ENCODE results near the gene RUFY3.

RUFY3 gene

DNA sequence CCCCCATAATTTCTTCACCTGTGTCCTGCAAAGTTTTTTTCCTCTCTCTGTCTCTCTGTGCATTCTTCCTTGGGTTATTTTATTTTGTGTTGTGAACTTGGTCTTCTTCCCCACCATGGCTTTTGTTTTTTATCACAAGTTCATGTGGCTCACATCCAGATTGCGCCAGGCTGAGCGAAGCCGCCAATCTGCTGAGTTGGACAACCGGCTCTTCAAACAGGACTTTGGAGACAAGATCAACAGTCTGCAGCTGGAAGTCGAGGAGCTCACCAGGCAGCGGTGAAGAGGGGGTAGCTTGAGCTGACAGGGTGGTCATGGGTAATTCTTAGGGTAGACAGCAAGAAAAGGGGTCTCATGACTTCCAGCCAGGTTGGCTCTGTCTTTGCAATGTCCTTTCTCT is 71.9 kb downstream of the RUFY3 start:
- H2BK5ac ChIP-seq (ENCODE audit: low read depth, low read length, poor library complexity) = no peak overlapping the region
- no peak overlapping the region for H3K14ac ChIP-seq (ENCODE audit: low read length)
- no peaks in the 10 kb centered on the region for H3K27me3 ChIP-seq (ENCODE audit: insufficient read depth, low read length)
- no peaks in the 10 kb centered on the region for H3K4me1 ChIP-seq (ENCODE audit: control insufficient read depth in 1 of 2, insufficient read depth in 2 of 2, low read length in 2 of 2)
- WGBS (ENCODE audit: extremely low coverage, insufficient coverage, insufficient read length) = no CpG with 5 or more reads among the region's 6 CpGs
- no peak for DNase-seq
- no peak overlapping the region for H3K4me2 ChIP-seq (ENCODE audit: low read length)
- H2AFZ ChIP-seq (ENCODE audit: insufficient read depth, low read length, poor library complexity) = no peak overlapping the region
- H4K12ac ChIP-seq (ENCODE audit: low read depth, low read length) = no peak overlapping the region
- no peak overlapping the region for H2BK120ac ChIP-seq (ENCODE audit: insufficient read depth, low read length, poor library complexity)
- no peaks in the 10 kb centered on the region for H3K79me2 ChIP-seq (ENCODE audit: control insufficient read depth, insufficient read depth, low read length, poor library complexity)
- no peak overlapping the region for H3K4me3 ChIP-seq (ENCODE audit: low read depth, low read length)
- no peaks in the 10 kb centered on the region for H3K79me1 ChIP-seq (ENCODE audit: low read length)
- no peak overlapping the region for H3K23ac ChIP-seq (ENCODE audit: low read length)
- no peak overlapping the region for H2BK12ac ChIP-seq (ENCODE audit: low read length)
- H3K9me3 ChIP-seq (ENCODE audit: insufficient read depth, low read depth, low read length) = no peaks in the 10 kb centered on the region
- H3K18ac ChIP-seq (ENCODE audit: low read length) = no peak overlapping the region
- no peak overlapping the region for H2AK5ac ChIP-seq (ENCODE audit: low read length)
- no peak overlapping the region for H3K27ac ChIP-seq (ENCODE audit: low read depth, low read length)
- H3K4ac ChIP-seq (ENCODE audit: low read depth, low read length) = no peak overlapping the region
- H3K36me3 ChIP-seq (ENCODE audit: control insufficient read depth in 1 of 2, insufficient read depth in 2 of 2, low read length in 2 of 2) = peaks cover 12 to 23% of the 10 kb centered on the region in 2 experiments
- H3K9ac ChIP-seq (ENCODE audit: low read length) = no peak overlapping the region
- no peak overlapping the region for H4K8ac ChIP-seq (ENCODE audit: low read depth, low read length)
- H4K91ac ChIP-seq (ENCODE audit: low read depth, low read length) = no peak overlapping the region

DNA sequence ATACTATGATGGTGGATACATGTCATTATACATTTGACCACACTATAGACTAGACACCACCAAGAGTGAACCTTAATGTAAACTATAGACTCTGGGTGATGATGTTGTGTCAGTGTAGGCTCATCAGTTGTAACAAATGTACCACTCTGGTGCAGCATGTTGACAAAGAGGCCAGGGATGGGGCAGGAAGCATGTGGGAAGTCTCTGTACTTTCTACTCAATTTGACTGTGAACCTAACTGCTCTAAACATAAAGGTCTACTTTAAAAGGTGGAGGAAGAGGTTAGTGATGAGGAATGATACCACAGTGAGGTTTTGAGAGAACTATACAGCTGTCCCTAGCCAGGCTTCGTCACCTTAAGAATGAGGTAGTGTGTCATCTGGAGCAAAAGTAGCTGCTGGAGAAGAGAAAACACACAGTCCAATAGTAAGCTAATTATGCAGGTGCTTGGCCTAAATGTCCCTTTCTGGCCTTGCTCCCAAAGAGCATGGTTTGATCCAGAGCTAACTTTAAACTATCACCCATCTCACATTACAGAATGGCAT is 79.6 kb downstream of the RUFY3 start:
- Histone ChIP-seq H3K4ac (ENCODE audit: low read depth, low read length) (no peak overlapping the region), H2BK5ac (ENCODE audit: low read depth, low read length, poor library complexity) (no peak overlapping the region), H3K18ac (ENCODE audit: low read length) (no peak overlapping the region), H3K4me2 (ENCODE audit: low read length) (no peak overlapping the region), H3K9me3 (ENCODE audit: insufficient read depth, low read depth, low read length) (no peaks in the 10 kb centered on the region), H3K36me3 (ENCODE audit: control insufficient read depth in 1 of 2, insufficient read depth in 2 of 2, low read length in 2 of 2) (peaks cover 12 to 13% of the 10 kb centered on the region in 2 experiments), H3K9ac (ENCODE audit: low read length) (no peak overlapping the region), H3K4me1 (ENCODE audit: control insufficient read depth in 1 of 2, insufficient read depth in 2 of 2, low read length in 2 of 2) (no peaks in the 10 kb centered on the region), H2BK120ac (ENCODE audit: insufficient read depth, low read length, poor library complexity) (no peak overlapping the region), H3K4me3 (ENCODE audit: low read depth, low read length) (no peak overlapping the region), H4K12ac (ENCODE audit: low read depth, low read length) (no peak overlapping the region), H2BK12ac (ENCODE audit: low read length) (no peak overlapping the region), H2AFZ (ENCODE audit: insufficient read depth, low read length, poor library complexity) (no peak overlapping the region), H3K23ac (ENCODE audit: low read length) (no peak overlapping the region), H4K8ac (ENCODE audit: low read depth, low read length) (no peak overlapping the region), H3K27ac (ENCODE audit: low read depth, low read length) (no peak overlapping the region), H2AK5ac (ENCODE audit: low read length) (no peak overlapping the region), H4K91ac (ENCODE audit: low read depth, low read length) (no peak overlapping the region), H3K27me3 (ENCODE audit: insufficient read depth, low read length) (no peaks in the 10 kb centered on the region), H3K79me1 (ENCODE audit: low read length) (no peaks in the 10 kb centered on the region), H3K14ac (ENCODE audit: low read length) (no peak overlapping the region), H3K79me2 (ENCODE audit: control insufficient read depth, insufficient read depth, low read length, poor library complexity) (no peaks in the 10 kb centered on the region)
- no peak for DNase-seq
- no CpG with 5 or more reads among the region's 1 CpG for whole genome bisulfite sequencing (ENCODE audit: extremely low coverage, insufficient coverage, insufficient read length)

DNA sequence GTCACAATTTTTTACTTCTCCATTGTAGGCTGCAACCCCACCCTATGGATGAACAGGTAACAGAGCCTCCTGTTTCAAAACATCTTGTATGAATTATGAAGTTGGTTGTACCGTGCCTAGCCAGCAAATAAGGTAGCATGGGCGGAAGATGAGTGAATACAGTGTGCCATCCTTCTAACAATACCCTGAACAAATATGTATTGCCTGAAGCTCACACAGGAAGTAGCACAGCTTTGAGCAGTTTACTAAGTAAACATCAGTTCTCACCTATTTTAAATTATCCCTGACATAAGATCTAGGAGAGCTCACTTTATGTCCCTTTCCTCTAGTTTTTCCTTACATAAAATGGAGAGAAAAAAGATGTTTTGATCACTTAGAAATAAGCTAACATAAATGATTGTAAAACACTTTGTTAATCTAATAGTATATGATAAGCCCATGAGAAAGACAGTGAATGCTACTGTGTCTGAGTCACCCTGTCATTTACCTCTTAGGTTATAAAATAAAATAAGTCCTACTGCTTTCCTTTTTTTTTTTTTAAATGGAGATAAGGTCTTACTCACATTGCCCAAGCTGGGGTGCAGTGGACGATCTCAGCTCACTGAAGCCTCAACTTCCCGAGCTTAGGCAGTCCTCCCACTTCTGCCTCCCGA is 81.3 kb downstream of the RUFY3 start:
- H3K4me1 ChIP-seq (ENCODE audit: control insufficient read depth in 1 of 2, insufficient read depth in 2 of 2, low read length in 2 of 2) = no peaks in the 10 kb centered on the region
- H3K4ac ChIP-seq (ENCODE audit: low read depth, low read length) = no peak overlapping the region
- H3K36me3 ChIP-seq (ENCODE audit: control insufficient read depth in 1 of 2, insufficient read depth in 2 of 2, low read length in 2 of 2) = peaks cover 9 to 11% of the 10 kb centered on the region in 2 experiments
- H3K4me3 ChIP-seq (ENCODE audit: low read depth, low read length) = no peak overlapping the region
- H3K9ac ChIP-seq (ENCODE audit: low read length) = no peak overlapping the region
- H2BK12ac ChIP-seq (ENCODE audit: low read length) = no peak overlapping the region
- H3K14ac ChIP-seq (ENCODE audit: low read length) = no peak overlapping the region
- no peaks in the 10 kb centered on the region for H3K79me1 ChIP-seq (ENCODE audit: low read length)
- no peak overlapping the region for H4K12ac ChIP-seq (ENCODE audit: low read depth, low read length)
- no peak overlapping the region for H2BK5ac ChIP-seq (ENCODE audit: low read depth, low read length, poor library complexity)
- no peak overlapping the region for H4K91ac ChIP-seq (ENCODE audit: low read depth, low read length)
- no peak overlapping the region for H2BK120ac ChIP-seq (ENCODE audit: insufficient read depth, low read length, poor library complexity)
- H3K23ac ChIP-seq (ENCODE audit: low read length) = no peak overlapping the region
- no peaks in the 10 kb centered on the region for H3K27me3 ChIP-seq (ENCODE audit: insufficient read depth, low read length)
- no peak overlapping the region for H3K18ac ChIP-seq (ENCODE audit: low read length)
- H3K9me3 ChIP-seq (ENCODE audit: insufficient read depth, low read depth, low read length) = no peaks in the 10 kb centered on the region
- no peak overlapping the region for H3K27ac ChIP-seq (ENCODE audit: low read depth, low read length)
- no CpG with 5 or more reads among the region's 5 CpGs for WGBS (ENCODE audit: extremely low coverage, insufficient coverage, insufficient read length)
- H3K79me2 ChIP-seq (ENCODE audit: control insufficient read depth, insufficient read depth, low read length, poor library complexity) = no peaks in the 10 kb centered on the region
- H3K4me2 ChIP-seq (ENCODE audit: low read length) = no peak overlapping the region
- no peak overlapping the region for H2AFZ ChIP-seq (ENCODE audit: insufficient read depth, low read length, poor library complexity)
- no peak overlapping the region for H2AK5ac ChIP-seq (ENCODE audit: low read length)
- H4K8ac ChIP-seq (ENCODE audit: low read depth, low read length) = no peak overlapping the region
- DNase-seq = no peak

- Histone ChIP-seq H2BK5ac (ENCODE audit: low read depth, low read length, poor library complexity) (no peak overlapping the region), H3K23ac (ENCODE audit: low read length) (no peak overlapping the region), H3K4ac (ENCODE audit: low read depth, low read length) (no peak overlapping the region), H3K4me2 (ENCODE audit: low read length) (no peak overlapping the region), H2BK120ac (ENCODE audit: insufficient read depth, low read length, poor library complexity) (no peak overlapping the region), H3K79me2 (ENCODE audit: control insufficient read depth, insufficient read depth, low read length, poor library complexity) (no peaks in the 10 kb centered on the region), H4K91ac (ENCODE audit: low read depth, low read length) (no peak overlapping the region), H2BK12ac (ENCODE audit: low read length) (no peak overlapping the region), H3K4me1 (ENCODE audit: control insufficient read depth in 1 of 2, insufficient read depth in 2 of 2, low read length in 2 of 2) (no peaks in the 10 kb centered on the region), H2AK5ac (ENCODE audit: low read length) (no peak overlapping the region), H3K9ac (ENCODE audit: low read length) (no peak overlapping the region), H4K12ac (ENCODE audit: low read depth, low read length) (no peak overlapping the region), H3K27me3 (ENCODE audit: insufficient read depth, low read length) (no peaks in the 10 kb centered on the region), H3K27ac (ENCODE audit: low read depth, low read length) (no peak overlapping the region), H3K4me3 (ENCODE audit: low read depth, low read length) (no peak overlapping the region), H3K18ac (ENCODE audit: low read length) (no peak overlapping the region), H3K36me3 (ENCODE audit: control insufficient read depth in 1 of 2, insufficient read depth in 2 of 2, low read length in 2 of 2) (peaks cover 2 to 7% of the 10 kb centered on the region in 2 experiments), H3K79me1 (ENCODE audit: low read length) (no peaks in the 10 kb centered on the region), H2AFZ (ENCODE audit: insufficient read depth, low read length, poor library complexity) (no peak overlapping the region), H3K9me3 (ENCODE audit: insufficient read depth, low read depth, low read length) (no peaks in the 10 kb centered on the region), H3K14ac (ENCODE audit: low read length) (no peak overlapping the region), H4K8ac (ENCODE audit: low read depth, low read length) (no peak overlapping the region)
- DNase-seq = no peak
- no CpG with 5 or more reads among the region's 1 CpG for WGBS (ENCODE audit: extremely low coverage, insufficient coverage, insufficient read length)
Measured at GRCh38 chr4:70808151-70808550, 86.4 kb downstream of the RUFY3 start.
